D341Med (cell line): ENCODE results near the gene P3H4.

Source experiments
- DNase-seq: peaks from one replicate; pipeline ENCODE4 v3.0.0; 2012; ENCODE audit warnings: low spot score

Gene P3H4

GRCh38 chr17:41821776-41822175 is 10.0 kb upstream of the P3H4 start:
- DNase-seq, result no peak

- DNase-seq, result no peak
These were observed 6.3 kb upstream of the P3H4 start for GRCh38 chr17:41818024-41818423.

- no peak for DNase-seq
These were observed 5.0 kb upstream of the P3H4 start for GRCh38 chr17:41816637-41817320.

GRCh38 chr17:41814195-41814594 is 2.4 kb upstream of the P3H4 start:
- DNase-seq, result no peak

GRCh38 chr17:41813699-41814124 is 2.0 kb upstream of the P3H4 start:
- DNase-seq, result no peak

GRCh38 chr17:41813152-41813680 is 1.5 kb upstream of the P3H4 start:
- no peak for DNase-seq

GRCh38 chr17:41812381-41813151 is 817 bp upstream of the P3H4 start, which contains the start of gene FKBP10:
Gene FKBP10, plus strand, starts transcription at chr17:41813004. Its CDS starts 31 bp downstream, at chr17:41813035.
- peak; percentile 61 for DNase-seq

GRCh38 chr17:41810659-41811548 is 845 bp downstream of the P3H4 start:
- peak; percentile 41 for DNase-seq

GRCh38 chr17:41806685-41807445 is 4.9 kb downstream of the P3H4 start:
- no peak for DNase-seq

GRCh38 chr17:41803049-41804020 is 8.4 kb downstream of the P3H4 start:
- DNase-seq, result peak; percentile 79

- DNase-seq, result peak; percentile 91
These were observed 10.1 kb downstream of the P3H4 start for GRCh38 chr17:41801374-41802271.

GRCh38 chr17:41800601-41801373 is 11.0 kb downstream of the P3H4 start:
- no peak for DNase-seq

- no peak for DNase-seq
These were observed 12.4 kb downstream of the P3H4 start for GRCh38 chr17:41799366-41799765.

- no peak for DNase-seq
These were observed 14.4 kb downstream of the P3H4 start for GRCh38 chr17:41797377-41797776.

- DNase-seq, result no peak
These were observed 15.4 kb downstream of the P3H4 start for GRCh38 chr17:41796121-41796895.

GRCh38 chr17:41794540-41794975 is 17.2 kb downstream of the P3H4 start:
- no peak for DNase-seq

GRCh38 chr17:41793784-41794539 is 17.8 kb downstream of the P3H4 start:
- DNase-seq, result no peak
